NCI-H128 (cell line): ENCODE results near the gene SMIM45.

Experiments
- DNase-seq: peaks from one replicate; lab custom pipeline; 2025; ENCODE audit not compliant: unreplicated experiment; lab: John Stamatoyannopoulos, UW

The SMIM45 gene

DNA sequence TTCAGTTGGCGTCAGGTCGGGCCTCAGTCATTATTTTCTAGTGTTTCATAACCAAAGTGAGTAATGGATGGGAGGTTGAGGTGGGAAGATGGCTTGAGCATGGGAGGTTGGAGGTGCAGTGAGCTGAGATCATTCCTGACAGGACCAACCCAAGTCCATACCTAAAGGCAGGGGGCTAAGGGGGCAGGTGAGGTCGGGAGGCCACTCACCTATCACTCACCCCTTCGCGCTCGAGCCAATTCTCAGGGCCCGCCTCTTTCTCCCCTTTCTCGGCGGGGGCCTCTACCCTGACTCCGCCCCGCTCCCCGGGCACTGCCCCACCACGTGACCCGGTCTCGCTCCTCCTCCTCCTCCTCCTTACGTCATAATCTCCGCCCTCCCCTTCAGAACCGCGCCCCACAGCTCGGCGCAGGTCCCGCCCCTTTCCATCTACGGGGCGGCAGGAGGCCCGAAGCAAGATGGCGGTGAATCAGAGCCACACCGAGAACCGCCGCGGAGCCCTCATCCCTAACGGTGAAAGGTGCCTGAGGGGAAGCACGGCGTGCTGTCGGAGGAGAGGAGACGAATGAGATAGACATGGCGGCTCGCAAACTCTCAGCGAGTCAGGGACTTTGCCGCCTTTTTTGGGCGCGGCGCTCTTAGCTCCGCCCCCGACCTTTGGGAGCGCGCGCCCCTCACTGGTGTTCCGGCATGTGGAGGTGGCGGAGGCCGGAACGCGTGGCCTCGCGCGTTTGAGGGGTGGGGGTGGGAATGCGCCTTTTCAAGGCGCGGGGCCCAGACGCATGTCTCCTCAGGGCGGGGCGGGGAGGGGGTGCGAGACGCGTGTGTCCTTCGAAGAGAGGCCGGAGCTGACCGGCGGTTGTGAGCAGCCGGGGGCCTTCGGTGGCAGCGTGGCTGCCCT lies 46.7 kb downstream of the SMIM45 start, which contains the start of gene WBP2NL:
TSS of gene WBP2NL (plus strand) at position 428 of the 901 bp plus-strand sequence. CDS start at position 459, 31 bp downstream.
- no peak for DNase-seq

DNA sequence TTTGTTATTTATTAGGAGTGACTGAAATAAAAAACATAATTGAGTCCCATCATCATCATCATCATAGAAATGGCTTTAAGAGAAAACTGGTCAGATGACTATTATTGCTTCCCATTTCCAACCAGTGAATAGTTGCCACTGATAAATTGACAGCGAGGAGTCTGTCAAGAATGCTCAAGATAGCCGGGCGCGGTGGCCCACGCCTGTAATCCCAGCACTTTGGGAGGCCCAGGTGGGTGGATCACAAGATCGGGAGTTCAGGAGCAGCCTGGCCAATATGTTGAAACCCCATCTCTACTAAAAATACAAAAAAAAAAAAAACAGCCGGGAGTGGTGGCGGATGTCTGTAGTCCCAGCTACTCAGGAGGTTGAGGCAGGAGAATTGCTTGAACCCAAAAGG lies 48.5 kb downstream of the SMIM45 start:
- no peak for DNase-seq

DNA sequence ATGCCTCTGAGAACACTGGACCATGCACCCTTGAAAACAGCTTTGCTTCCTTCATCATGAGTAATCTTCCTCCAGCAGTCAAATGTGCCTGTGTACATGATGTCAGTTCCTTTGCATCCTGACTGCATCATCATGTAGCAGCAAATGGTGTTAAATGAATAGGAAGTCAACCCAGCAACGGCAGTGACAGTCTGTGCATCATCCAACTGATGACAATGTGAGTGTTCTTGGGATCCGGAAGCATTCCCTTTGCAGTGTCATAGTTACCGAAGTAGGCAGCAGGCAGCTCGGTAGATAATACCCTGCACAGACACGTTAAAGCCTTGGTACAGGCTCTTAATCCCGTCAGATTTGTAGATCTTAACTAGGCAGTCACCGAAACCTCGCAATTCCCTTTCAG lies 49.2 kb downstream of the SMIM45 start:
- no peak for DNase-seq

DNA sequence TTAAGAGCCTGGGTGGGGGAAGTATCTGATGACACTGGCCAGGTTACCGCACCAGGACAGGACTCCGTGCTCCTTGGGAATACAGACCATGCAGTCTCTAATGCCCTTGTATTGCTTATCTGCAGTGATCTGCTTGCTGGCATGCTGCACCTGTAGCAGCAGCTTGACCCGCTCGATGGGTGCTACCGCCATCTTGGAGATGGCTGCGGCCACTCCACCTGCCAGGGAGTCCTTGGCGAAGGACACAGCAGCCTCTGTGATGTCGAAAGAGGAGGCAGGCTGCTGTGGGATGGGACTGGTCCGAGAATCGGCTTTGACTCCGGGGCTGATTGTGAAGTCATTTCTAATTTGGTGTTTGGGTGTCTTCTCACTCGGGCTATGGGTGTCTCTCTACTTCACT lies 49.8 kb downstream of the SMIM45 start:
- DNase-seq, result no peak

DNA sequence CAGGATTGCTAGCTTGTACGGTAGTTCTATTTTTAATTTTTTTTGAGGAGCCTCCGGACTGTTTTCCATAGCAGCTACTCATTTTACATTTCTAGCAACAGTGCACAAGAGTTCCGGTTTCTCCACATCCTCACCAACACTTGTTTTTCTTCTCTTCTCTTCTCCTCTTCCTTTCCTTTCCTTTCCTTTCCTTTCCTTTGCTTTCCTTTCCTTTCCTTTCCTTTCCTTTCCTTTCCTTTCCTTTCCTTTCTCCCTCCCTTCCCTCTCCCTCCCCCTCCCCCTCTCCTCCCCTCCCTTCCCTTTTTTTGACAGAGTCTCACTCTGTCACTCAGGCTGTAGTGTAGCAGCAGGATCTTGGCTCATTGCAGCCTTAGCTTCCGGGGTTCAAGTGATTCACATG lies 56.0 kb downstream of the SMIM45 start:
- DNase-seq, result no peak
